Head of caudate nucleus (tissue), 42 donors: ENCODE data around the gene PDZD4.

Experiments
- DNase-seq, 42 donors: peaks; one replicate each; pipeline versions ENCODE4 v3.0.0 to v3.0.0-alpha.2; 2020 to 2021; ENCODE audit warnings: mixed read lengths in 7 of 42
- intact Hi-C: fragments of 100-400 bp; cut with DNase I; formaldehyde crosslinking; loops from one replicate; pipeline ENCODE4 v1.15.0; 2022

The PDZD4 gene

GRCh38 chrX:153848325-153848724 lies 18.0 kb upstream of the PDZD4 start:
- DNase-seq: no peak
- intact Hi-C loops: no loop called here

GRCh38 chrX:153845842-153846241 lies 15.5 kb upstream of the PDZD4 start:
- DNase-seq: no peak
- intact Hi-C loops: no loop called here

GRCh38 chrX:153845195-153845594 lies 14.9 kb upstream of the PDZD4 start:
- DNase-seq: no peak
- intact Hi-C loops: no loop called here

- intact Hi-C loops: no loop called here
These were observed 14.3 kb upstream of the PDZD4 start for GRCh38 chrX:153844509-153845082.

GRCh38 chrX:153836921-153837320 lies 6.6 kb upstream of the PDZD4 start:
- no peak for DNase-seq
- intact Hi-C loops: no loop called here

More at GRCh38 chrX:153844509-153845082, 14.3 kb upstream of the PDZD4 start:
- DNase-seq: no peak

- intact Hi-C loops: no loop called here
- DNase-seq: no peak
These were observed 2.4 kb upstream of the PDZD4 start for GRCh38 chrX:153832728-153833127.

GRCh38 chrX:153831429-153832150 lies 1.2 kb upstream of the PDZD4 start:
- no peak for DNase-seq
- intact Hi-C loops: no loop called here

GRCh38 chrX:153830640-153831428 lies 490 bp upstream of the PDZD4 start:
- intact Hi-C loops: no loop called here
- peak in 8 of 42 donors; percentile 14 to 54 (median 36) for DNase-seq

GRCh38 chrX:153829549-153829798 lies 870 bp downstream of the PDZD4 start:
- intact Hi-C loops: no loop called here
- no peak for DNase-seq

- DNase-seq: peak in 14 of 42 donors; percentile 13 to 48 (median 28)
- intact Hi-C loops: no loop called here
These were observed 1.4 kb downstream of the PDZD4 start for GRCh38 chrX:153828723-153829548.

- intact Hi-C loops: no loop called here
- DNase-seq: peak in 1 of 42 donors; percentile 38
These were observed 2.0 kb downstream of the PDZD4 start for GRCh38 chrX:153828308-153828707.

GRCh38 chrX:153827903-153828302 lies 2.4 kb downstream of the PDZD4 start:
- peak in 1 of 42 donors; percentile 28 for DNase-seq
- intact Hi-C loops: no loop called here

GRCh38 chrX:153827016-153827415 lies 3.3 kb downstream of the PDZD4 start:
- no peak for DNase-seq
- intact Hi-C loops: no loop called here

- intact Hi-C loops: no loop called here
These were observed 5.3 kb downstream of the PDZD4 start for GRCh38 chrX:153825042-153825441.

GRCh38 chrX:153824348-153824747 lies 6.0 kb downstream of the PDZD4 start:
- no peak for DNase-seq
- intact Hi-C loops: no loop called here

More at GRCh38 chrX:153825042-153825441, 5.3 kb downstream of the PDZD4 start:
- no peak for DNase-seq

- intact Hi-C loops: no loop called here
- DNase-seq: no peak
These were observed 9.3 kb downstream of the PDZD4 start for GRCh38 chrX:153821066-153821465.

GRCh38 chrX:153820601-153821000 lies 9.7 kb downstream of the PDZD4 start:
- intact Hi-C loops: no loop called here
- no peak for DNase-seq

- peak in 14 of 42 donors; percentile 14 to 59 (median 45) for DNase-seq
- intact Hi-C loops: no loop called here
These were observed 10.8 kb downstream of the PDZD4 start for GRCh38 chrX:153819384-153820040.
